Endothelial cell of umbilical vein (primary cell): ENCODE measurements around the gene GRM8.

ENCODE experiments used
- CTCF ChIP-seq, 2 donors: IDR thresholded peaks; 1 replicate in 1 of 2; 2 replicates in 1 of 2; pipeline ENCODE4 v1.5.1; 2011; ENCODE audit warnings: low read length in 2 of 2, mild to moderate bottlenecking in 2 of 2, moderate library complexity in 2 of 2, control low read depth in 1 of 2, inconsistent platforms in 1 of 2, low read depth in 1 of 2; ENCODE audit not compliant: insufficient read depth in 1 of 2; ENCODE audit errors: extremely low read depth in 1 of 2
- EZH2 ChIP-seq: IDR thresholded peaks from 2 replicates; pipeline ENCODE4 v1.6.1; 2012; ENCODE audit warnings: borderline replicate concordance, low read depth, mild to moderate bottlenecking, moderate library complexity, low read length, inconsistent platforms; ENCODE audit not compliant: severe bottlenecking
- FOS ChIP-seq: IDR thresholded peaks from 2 replicates; pipeline ENCODE4 v1.6.1; 2011; ENCODE audit warnings: mild to moderate bottlenecking, low read length, moderate library complexity, borderline replicate concordance; ENCODE audit not compliant: insufficient read depth
- GATA2 ChIP-seq: IDR thresholded peaks from 2 replicates; pipeline ENCODE4 v1.7.0; 2011; ENCODE audit warnings: low read depth, mild to moderate bottlenecking, moderate library complexity, mixed read lengths, low read length; ENCODE audit not compliant: insufficient read length, insufficient read depth
- JUN ChIP-seq: IDR thresholded peaks from 2 replicates; pipeline ENCODE4 v1.6.1; 2011; ENCODE audit warnings: borderline replicate concordance, low read depth; ENCODE audit not compliant: insufficient read length, insufficient read depth
- MYC ChIP-seq: IDR thresholded peaks from one replicate; pipeline ENCODE4 v1.6.1; 2011; ENCODE audit warnings: mild to moderate bottlenecking, low read depth, low read length
- POLR2A ChIP-seq: IDR thresholded peaks from 2 replicates; pipeline ENCODE4 v1.6.1; 2012; ENCODE audit warnings: low read depth, mild to moderate bottlenecking, control low read depth, low read length
- POLR2AphosphoS5 ChIP-seq: IDR thresholded peaks from 2 replicates; pipeline ENCODE4 v1.6.1; 2012; ENCODE audit warnings: low read depth, mild to moderate bottlenecking, control low read depth, low read length, moderate library complexity; ENCODE audit not compliant: insufficient read depth
- TF ChIP-seq, protein P1 (sequence below): IDR thresholded peaks from 2 replicates; pipeline ENCODE4 v1.6.1; 2011; ENCODE audit not compliant: insufficient read depth, insufficient read length

DNA sequence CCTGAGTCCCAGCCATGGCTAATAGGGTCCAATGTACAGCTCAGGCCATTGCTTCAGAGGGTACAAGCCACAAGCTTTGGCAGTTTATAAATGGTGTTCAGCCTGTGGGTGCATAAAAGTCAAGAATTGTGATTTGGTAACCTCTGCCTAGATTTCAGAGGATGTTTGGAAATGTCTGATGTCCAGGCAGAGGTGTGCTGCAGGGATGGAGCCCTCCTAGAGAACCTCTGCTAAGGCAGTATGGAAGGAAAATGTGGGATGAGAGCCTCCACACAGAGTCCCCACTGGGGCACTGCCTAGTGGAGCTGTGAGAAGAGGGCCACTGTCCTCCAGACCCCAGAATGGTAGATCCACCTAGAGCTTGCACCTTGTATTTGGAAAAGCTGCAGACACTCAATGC lies 779.9 kb downstream of the GRM8 start:
- no peak for TF ChIP-seq CTCF (IDR thresholded peaks at IDR 0.05; ENCODE audit: extremely low read depth in 1 of 2, insufficient read depth in 1 of 2, low read depth in 1 of 2, low read length in 2 of 2)
- no peak for TF ChIP-seq POLR2AphosphoS5
- TF ChIP-seq POLR2A = no peak
- no peak for TF ChIP-seq MYC
- no peak for TF ChIP-seq EZH2
- TF ChIP-seq, protein P1, sequence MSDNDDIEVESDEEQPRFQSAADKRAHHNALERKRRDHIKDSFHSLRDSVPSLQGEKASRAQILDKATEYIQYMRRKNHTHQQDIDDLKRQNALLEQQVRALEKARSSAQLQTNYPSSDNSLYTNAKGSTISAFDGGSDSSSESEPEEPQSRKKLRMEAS = no peak
- no peak for TF ChIP-seq GATA2
- TF ChIP-seq FOS = no peak
- TF ChIP-seq JUN = no peak
